Activated gamma-delta T cell treated with anti-CD3 and anti-CD28 coated beads, Interleukin-2, amount 50 U/mL, for 16 hours (primary cell): Measurements from ENCODE around the gene SRSF12.
"Not testable (repeated sequence)": the region's sequence is repeated elsewhere in the genome, so short reads cannot be mapped to it uniquely, and the experiment has no call there.

ENCODE experiments used
- DNase-seq: peaks from one replicate; pipeline ENCODE4 v3.0.0-alpha.2; 2020; ENCODE audit warnings: low read depth

SRSF12 gene

DNA sequence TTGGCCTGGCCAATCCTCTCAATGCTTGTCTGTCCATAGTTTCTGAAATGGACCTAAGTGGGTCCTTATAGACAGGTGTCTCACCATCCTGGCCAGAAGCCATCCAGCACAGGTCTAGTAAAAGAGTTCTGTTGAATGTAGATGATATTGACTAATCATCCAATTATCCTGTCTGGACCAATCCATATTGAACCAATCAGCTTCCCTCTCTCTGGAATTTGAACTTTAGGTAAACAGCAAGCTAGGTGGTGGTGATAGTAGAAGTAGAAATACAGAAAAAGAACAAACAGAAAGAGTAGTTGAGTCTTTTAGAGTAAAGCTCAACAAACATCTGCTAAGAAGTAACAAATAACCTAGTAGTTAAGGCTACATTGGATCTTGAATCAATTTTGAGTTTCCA is 46.8 kb downstream of the SRSF12 start:
- no peak for DNase-seq

DNA sequence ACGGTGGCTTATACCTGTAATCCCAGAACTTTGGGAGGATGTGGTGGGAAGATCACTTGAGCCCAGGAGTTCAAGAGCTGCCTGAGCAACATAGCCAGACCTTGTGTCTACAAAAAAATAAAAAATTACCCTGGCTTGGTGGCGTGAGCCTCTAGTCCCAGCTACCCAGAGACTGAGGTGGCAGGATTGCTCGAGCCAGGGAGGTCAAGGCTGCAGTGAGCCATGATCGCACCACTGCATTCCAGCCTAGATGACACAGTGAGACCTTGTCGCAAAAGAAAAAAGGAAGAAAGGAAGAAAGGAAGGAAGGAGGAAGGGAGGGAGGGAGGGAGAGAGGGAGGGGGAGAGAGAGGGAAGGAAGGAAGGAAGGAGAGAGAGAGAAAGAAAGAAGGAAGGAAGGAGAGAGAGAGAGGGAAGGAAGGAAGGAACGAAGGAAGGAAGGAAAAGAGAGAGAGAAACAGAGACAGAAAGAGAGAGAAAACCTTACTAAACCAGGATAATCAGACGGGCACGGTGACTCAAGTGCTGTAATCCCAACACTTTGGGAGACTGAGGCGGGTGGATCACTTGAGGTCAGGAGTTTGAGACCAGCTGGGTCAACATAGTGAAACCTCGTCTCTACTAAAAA is 48.2 kb downstream of the SRSF12 start:
- no peak for DNase-seq

DNA sequence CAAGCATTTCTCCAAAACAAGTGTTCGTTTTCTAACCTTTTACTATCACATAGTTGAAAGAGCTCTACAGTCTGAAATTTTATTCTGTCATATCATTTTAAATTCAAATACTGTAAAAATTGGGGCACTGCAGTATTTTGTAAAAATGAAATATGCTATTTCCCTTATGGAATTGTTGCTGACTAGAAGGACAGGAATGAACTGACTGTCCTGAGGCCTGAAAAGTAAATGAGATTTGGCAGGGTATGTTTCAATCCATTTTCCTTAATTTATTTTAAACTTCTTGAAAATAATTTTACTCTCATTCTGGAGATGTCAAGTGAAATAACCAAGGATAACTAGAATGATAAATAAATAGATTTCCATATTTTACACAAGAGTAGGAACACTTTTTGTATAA is 49.2 kb downstream of the SRSF12 start:
- DNase-seq, result no peak

DNA sequence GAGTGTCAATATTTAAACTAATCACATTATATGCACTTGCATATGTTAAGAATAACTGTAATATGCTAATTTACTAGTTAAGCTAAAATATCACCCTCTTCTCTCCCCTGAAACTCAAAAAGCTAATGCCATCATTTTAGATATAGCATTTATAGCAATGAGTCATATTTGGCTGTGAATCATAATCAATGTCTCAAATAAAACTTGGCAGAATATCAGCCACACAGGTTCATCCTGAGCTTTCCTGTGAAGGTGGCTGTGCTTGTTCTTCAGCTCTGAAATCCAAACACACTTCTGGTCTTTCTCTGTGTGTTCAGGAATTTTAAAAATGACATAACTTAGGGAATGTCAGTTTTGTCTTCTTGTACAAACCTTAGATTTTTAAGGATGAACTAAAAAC is 50.1 kb downstream of the SRSF12 start:
- DNase-seq, result no peak

DNA sequence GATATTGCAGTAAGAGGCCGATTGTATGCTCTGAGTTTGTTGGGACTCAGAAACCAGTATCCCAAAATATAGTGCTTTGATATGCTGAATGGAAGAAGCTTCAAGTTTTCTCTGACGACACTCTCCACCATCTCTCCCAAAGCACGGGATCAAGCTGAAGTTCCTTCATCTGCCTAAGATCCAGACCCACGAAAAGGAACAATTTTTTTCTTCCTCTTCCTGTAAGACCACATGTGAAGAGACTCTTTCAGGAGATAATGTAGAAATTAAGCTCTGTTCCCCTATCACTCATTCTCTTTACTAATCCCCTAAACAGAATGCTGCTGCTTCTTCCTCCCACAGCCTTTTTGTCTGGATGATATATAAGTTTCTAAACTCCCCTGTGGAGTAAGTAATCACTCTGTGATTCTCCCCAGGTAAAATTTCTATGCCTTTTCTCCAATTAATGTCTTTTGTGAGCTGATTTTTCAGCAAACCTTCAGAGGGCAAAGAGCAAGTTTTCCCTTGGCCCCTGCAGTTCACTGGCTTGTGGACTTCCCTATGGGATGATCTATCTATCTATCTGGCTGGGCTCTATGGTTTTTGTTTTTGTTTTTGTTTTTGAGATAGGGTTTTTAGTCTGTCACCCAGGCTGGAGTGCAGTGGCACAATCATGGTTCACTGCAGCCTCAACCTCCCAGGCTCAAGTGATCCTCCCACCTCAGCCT is 50.8 kb downstream of the SRSF12 start:
- DNase-seq, result no peak

DNA sequence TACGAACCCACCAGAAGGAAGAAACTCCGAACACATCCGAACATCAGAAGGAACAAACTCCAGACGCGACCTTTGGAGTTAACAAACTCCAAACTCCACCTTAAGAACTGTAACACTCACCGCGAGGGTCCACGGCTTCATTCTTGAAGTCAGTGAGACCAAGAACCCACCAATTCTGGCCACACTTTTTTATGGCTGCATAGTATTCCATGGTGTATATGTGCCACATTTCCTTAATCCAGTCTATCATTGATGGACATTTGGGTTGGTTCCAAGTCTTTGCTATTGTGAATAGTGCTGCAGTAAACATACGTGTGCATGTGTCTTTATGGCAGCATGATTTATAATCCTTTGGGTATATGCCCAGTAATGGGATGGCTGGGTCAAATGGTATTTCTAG is 51.8 kb downstream of the SRSF12 start:
- not testable (repeated sequence) for DNase-seq

DNA sequence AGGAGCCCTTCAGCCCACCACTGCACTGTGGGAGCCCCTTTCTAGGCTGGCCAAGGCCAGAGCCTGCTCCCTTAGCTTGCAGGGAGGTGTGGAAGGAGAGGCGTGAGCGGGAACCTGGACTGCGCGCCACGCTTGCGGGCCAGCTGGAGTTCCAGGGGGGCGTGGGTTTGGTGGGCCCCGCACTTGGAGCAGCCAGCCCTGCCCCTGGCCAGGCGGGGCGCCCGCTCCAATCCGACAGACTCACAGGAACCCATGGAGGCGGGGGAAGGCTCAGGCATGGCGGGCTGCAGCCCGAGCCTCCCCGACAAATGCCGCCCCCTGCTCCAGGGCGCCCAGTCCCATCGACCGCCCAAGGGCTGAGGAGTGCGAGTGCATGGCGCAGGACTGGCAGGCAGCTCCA is 52.9 kb downstream of the SRSF12 start:
- DNase-seq, result not testable (repeated sequence)

DNA sequence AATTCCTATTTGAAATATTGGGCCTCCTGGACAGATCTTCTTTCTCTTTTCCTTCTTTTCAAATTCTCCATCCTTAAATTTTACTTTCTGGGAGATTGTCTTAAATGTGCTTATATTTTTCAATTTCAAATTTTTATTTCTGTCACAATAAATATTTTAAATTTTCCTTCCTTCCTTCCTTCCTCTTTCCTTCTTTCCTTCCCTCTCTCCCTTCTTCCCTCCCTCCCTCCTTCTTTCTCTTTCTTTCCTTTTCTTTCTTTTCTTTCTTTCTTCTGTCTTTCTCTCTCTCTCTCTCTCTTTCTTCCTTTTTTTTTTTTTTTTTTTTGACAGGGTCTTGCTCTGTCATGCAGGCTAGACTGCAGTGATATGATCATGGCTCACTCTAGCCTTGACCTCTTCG is 54.0 kb downstream of the SRSF12 start:
- DNase-seq, result no peak

DNA sequence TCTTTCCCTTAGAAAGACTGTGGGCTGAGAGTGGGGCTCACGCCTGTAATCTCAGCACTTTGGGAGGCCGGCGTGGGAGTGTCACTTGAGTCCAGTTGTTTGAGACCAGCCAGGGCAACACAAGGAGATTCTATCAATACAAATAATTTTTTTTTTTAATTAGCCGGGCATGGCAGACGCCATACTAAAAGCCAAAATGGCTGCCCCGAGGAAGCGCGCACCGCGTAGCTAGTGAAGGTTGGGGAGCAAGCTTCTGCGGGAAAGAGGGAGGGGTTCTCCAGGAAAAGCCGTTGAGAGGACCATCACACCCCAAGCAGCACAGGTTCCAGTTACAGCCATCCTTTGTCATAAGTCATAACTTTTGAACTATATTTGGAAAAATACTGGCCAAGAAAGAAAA is 58.6 kb downstream of the SRSF12 start:
- no peak for DNase-seq

DNA sequence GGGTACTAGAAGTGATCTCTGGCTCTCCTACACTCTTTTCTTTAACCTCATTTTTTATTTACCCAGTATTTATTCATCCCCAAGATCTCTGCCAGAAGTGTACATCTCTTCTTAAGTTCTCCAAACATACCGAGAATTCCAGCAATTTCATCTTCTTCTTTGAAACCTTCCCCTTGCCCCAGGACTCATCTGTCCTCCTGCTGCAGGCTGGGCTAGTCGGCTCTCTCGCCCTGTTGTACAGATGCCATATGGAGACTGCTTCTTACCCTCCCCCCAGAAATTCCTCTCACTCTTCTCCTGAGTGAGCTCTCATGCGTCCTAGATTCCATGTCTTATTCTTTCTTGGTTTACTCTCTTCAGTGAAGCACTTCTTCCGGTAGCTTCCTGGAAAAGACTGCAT is 59.2 kb downstream of the SRSF12 start:
- DNase-seq, result no peak

DNA sequence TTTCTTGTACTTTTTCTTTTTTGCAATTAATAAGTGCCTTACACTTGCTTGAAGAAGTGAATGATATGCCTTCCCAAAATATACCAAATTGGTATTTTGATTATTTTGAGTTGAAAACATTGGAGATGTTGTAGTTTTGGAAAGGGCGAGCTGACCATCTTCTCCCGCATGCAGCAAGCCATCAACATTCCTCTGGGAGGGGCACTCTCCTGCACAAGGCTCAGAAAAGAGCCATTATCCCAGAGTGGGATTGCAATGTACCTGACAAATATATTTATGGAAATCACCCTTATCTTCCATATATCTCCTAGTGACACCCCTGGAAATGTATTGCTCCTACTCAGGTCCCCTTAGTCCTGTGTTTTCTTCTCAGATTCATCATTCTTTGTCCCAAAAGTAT is 60.1 kb downstream of the SRSF12 start:
- DNase-seq, result no peak

DNA sequence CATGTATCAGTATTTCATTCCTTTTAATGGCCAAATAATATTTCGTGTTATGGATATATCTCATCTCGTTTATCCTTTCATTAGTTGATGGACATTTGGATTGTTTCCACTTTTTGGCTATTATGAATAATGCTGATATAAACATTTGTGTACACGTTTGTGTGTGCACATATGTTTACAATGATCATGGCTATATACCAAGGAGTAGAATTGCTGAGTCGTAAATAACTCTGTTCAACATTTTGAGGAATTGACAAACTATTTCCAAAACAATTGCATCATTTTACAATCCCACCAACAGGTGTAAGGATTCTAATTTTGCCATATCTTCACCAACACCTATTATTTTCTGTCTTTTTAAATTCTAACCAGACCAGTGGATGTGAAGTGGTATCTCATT is 63.7 kb downstream of the SRSF12 start:
- no peak for DNase-seq

DNA sequence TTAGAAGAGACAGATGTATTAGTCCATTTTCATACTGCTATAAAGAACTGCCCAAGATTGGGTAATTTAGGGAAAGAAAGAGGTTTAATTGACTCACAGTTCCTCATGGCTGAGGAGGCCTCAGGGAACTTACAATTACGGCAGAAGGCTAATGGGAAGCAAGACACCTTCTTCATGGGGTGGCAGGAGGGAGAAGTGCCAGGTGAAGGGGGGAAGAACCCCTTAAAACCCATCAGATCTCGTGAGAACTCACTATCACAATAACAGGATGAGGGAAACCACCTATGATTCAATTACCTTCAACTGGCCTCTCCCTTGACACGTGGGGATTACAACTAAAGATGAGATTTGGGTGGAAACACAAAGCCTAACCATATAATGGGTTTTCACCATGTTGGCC is 66.2 kb downstream of the SRSF12 start:
- no peak for DNase-seq

DNA sequence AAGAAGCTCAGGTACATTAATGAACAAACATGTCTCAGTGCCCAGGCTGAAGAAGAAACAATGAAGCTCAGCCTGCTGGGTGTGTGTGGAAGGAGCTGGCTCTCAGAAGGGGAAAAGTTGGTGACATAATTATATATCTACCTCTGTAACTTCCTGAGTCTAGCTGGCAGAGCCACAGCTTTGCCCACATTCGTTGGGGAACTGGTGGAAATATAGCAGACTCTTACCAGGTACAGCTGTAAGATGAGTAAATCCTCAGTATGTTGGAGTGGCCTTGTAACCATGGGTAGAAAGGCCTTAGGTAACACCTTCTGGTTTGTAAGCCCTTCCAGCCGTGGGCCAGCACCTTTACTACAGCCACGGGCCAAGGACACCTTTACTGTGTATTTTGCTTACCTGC is 67.2 kb downstream of the SRSF12 start:
- DNase-seq, result no peak

DNA sequence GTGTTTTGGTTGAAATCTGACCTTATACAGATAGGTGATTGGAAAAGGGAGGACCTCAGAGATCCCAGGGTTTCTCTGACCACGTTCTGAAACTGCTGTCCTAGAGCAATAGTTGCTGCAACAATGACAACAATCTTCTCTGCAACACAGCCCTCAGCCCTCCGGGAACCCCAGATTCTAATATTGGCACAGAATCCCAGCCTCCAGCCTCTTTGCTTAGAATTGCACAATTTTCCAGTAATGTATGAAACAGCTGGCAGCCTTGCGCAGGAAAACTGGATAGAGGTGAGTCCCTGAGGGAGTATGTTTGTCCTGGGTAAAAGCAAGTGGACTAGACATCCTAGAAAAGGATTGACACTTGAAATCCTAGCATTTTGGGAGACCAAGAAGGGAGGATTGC is 67.7 kb downstream of the SRSF12 start:
- no peak for DNase-seq

DNA sequence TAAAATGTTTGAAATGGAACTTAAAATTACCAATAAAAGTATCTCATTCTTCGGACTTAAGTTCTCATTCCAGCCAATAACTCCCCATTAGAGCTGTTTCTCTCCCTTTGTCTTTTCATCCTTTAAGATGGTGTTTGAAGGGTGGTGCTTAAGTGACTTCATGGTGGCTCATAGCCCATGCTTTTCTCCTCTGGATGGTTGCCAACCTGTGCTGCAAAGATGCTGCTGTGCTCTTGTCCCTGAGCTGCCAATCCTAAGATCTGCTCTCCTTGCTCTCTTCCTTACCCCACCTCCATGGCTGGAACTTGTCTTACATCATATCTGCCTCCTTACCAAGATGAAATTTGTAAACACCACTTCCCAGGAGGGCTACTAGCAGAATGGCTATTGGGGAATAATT is 68.9 kb downstream of the SRSF12 start:
- no peak for DNase-seq

DNA sequence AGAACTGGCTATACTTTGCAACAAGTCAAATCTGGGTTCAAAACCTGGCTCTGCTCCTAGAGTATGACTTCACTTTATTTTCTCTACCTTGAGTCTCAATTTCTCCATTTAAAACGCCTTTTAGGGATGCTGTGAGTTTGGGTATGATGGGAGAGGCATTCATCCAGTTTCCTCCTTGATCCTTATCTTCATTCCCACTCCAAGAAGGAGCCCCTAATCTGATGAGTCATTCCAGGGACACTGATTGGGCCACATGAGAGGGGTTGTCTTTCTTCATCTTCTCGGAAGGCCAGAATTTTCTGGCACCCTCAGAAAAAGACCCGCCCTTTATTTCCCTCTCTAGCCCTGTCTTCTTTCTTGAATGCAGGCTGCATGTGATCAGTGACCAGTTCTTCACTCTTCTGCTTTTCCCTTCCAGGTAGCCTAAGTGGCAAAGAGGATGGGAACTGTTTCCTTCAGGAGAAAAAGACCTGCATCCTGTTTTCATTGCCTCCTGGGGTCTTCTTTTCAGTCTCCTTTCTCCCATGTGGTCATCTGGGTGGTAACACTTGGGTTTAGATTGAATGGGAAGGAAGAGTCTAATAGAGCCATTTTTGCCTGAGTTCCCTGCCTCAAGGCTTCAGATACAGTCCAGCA is 69.5 kb downstream of the SRSF12 start:
- no peak for DNase-seq

DNA sequence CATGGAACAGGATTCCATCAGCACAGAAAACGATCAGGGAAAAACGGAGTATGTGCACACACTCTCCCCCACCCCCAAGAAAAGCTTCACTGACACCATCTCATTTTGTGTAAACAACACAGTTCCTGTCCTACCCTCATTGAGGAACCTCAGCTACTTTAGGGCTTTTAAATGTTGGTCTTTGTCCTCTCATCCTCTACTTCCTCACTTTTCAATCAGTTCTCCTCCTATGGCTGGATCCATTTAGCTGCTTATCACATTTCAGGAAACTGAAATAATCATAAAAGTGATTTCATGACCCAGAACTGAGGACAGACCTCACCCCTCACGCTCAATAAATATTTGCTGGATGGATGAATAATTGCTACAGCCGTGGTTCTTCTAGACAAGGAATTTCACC is 70.4 kb downstream of the SRSF12 start:
- no peak for DNase-seq
